AG09319 (cell line): Measurements from ENCODE around the gene ENDOD1.

Experiments used
- DNase-seq: peaks from one replicate; pipeline ENCODE4 v3.0.0-alpha.2; 2010; ENCODE audit warnings: low read depth; ENCODE audit errors: extremely low read depth
- CTCF ChIP-seq: IDR thresholded peaks from 2 replicates; pipeline ENCODE4 v1.5.1; 2011; ENCODE audit warnings: low read depth, mild to moderate bottlenecking, inconsistent platforms, low read length, moderate library complexity

Gene ENDOD1

GRCh38 chr11:95156916-95157541 is 67.4 kb downstream of the ENDOD1 start:
- TF ChIP-seq CTCF = no peak
- DNase-seq = no peak

GRCh38 chr11:95157824-95158223 is 68.2 kb downstream of the ENDOD1 start:
- DNase-seq = no peak
- no peak for TF ChIP-seq CTCF

GRCh38 chr11:95161248-95161647 is 71.6 kb downstream of the ENDOD1 start:
- no peak for DNase-seq
- TF ChIP-seq CTCF = no peak

GRCh38 chr11:95163106-95163505 is 73.5 kb downstream of the ENDOD1 start:
- no peak for DNase-seq
- no peak for TF ChIP-seq CTCF

GRCh38 chr11:95165638-95166037 is 76.0 kb downstream of the ENDOD1 start:
- no peak for DNase-seq
- no peak for TF ChIP-seq CTCF

GRCh38 chr11:95166781-95167180 is 77.1 kb downstream of the ENDOD1 start:
- no peak for DNase-seq
- TF ChIP-seq CTCF = no peak

GRCh38 chr11:95170294-95170693 is 80.6 kb downstream of the ENDOD1 start:
- TF ChIP-seq CTCF = no peak
- DNase-seq = no peak
